ENCODE data around the gene ACOD1. TPM values are rescaled to one million over a fixed set of nuclear protein-coding genes. Genes with fewer than 3 reads are reported as not detected.

ACOD1 gene
- total RNA-seq, 1 experiment from 2014 or later, result not detected

DNA sequence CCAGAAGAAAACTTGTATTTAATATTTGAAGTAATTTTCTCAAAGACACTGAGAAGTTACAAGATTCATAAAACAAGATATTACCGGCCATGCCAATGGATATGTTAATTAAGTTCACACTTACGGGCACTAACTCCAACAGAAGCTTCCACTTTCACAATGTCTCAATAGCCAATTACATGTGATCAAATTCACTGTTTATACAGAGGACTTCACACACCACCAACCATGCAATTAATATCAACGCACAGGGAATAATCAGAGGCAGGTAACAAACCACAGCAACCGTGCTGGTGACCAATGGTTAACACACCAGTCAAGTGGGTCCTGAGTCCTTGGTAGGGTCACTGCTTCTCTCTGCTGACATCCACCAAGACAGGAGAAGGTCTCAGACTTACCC, 5.9 kb upstream of the ACOD1 start:
- CTCF ChIA-PET, result no interaction called here

DNA sequence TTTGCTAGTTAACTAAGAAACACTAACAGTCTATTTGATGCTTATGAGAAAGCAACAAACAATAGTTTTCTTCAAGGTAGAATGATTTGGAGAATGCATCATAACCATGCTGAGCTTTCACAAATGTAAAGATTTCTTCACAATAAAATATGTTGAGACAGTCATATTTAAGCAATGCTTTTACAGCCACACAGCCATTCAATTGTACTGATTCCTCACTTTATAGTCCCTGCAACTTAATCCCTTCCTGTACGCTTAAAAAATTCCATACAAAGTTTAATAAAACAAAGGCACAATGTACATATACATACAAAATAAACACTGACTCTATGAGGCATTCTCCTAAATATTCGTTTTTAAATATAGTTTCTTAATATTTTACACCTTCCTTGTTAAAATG, 4.7 kb upstream of the ACOD1 start:
- no peaks in the 10 kb centered on the region for H3K9me3 ChIP-seq (ENCODE audit: low read length)
- DNase-seq, result peak; percentile 61
- H3K9ac ChIP-seq (ENCODE audit: low read length), result no peak overlapping the region
- ChIA-PET CTCF (no interaction called here), POLR2A (ENCODE audit: unreplicated experiment) (no interaction called here)
- no peaks in the 10 kb centered on the region for H3K9me2 ChIP-seq (replicated peaks; ENCODE audit: low read length)
- peak overlapping the region; percentile 35; the same call in 1 of the 2 replicates for H3K4me2 ChIP-seq (ENCODE audit: low read length)
- TF ChIP-seq CTCF (conservative IDR thresholded peaks at IDR 0.05; ENCODE audit: low read depth, low read length), result no peak
- TF ChIP-seq EZH2phosphoT487 (IDR thresholded peaks at IDR 0.05; ENCODE audit: borderline replicate concordance, low read length), result no peak
- no peak for TF ChIP-seq EZH2 (IDR thresholded peaks at IDR 0.05; ENCODE audit: low read length, unreplicated experiment)
- no peaks in the 10 kb centered on the region for H3K36me3 ChIP-seq (ENCODE audit: low read depth, low read length)
- ATAC-seq, result peak; percentile 71
- peak overlapping the region; percentile 71 for H3K27ac ChIP-seq (ENCODE audit: low read length)
- no peaks in the 10 kb centered on the region for H4K20me1 ChIP-seq (ENCODE audit: low read length)
- H3K4me1 ChIP-seq (ENCODE audit: insufficient read depth, low read length), result peaks cover 34% of the 10 kb centered on the region
- no peak overlapping the region for H2AFZ ChIP-seq (ENCODE audit: low read length)
- no peaks in the 10 kb centered on the region for H3K27me3 ChIP-seq (ENCODE audit: low read length)
- H3F3A ChIP-seq (ENCODE audit: low read length, unreplicated experiment), result no peaks in the 10 kb centered on the region
- intact Hi-C loops (cut with micrococcal nuclease), result no loop called here
- no peaks in the 10 kb centered on the region for H3K79me2 ChIP-seq (ENCODE audit: low read length)
- BruUV-seq (replicated peaks), result no TSS peak
- H3K4me3 ChIP-seq (ENCODE audit: low read length), result no peak overlapping the region; the same call in 1 of the 2 replicates

More for the DNA sequence above, 5.9 kb upstream of the ACOD1 start:
- Histone ChIP-seq H3K4me2 (ENCODE audit: low read length) (no peak overlapping the region), H3K27ac (ENCODE audit: low read length) (no peak overlapping the region), H3K36me3 (ENCODE audit: low read depth, low read length) (no peaks in the 10 kb centered on the region), H3F3A (ENCODE audit: low read length, unreplicated experiment) (no peaks in the 10 kb centered on the region), H3K27me3 (ENCODE audit: low read length) (no peaks in the 10 kb centered on the region), H2AFZ (ENCODE audit: low read length) (no peak overlapping the region), H3K9ac (ENCODE audit: low read length) (no peak overlapping the region), H3K9me2 (replicated peaks; ENCODE audit: low read length) (no peaks in the 10 kb centered on the region), H3K9me3 (ENCODE audit: low read length) (no peaks in the 10 kb centered on the region), H3K4me1 (ENCODE audit: insufficient read depth, low read length) (peaks cover 32% of the 10 kb centered on the region), H3K79me2 (ENCODE audit: low read length) (no peaks in the 10 kb centered on the region), H3K4me3 (ENCODE audit: low read length) (no peak overlapping the region), H4K20me1 (ENCODE audit: low read length) (no peaks in the 10 kb centered on the region)
- TF ChIP-seq EZH2phosphoT487 (IDR thresholded peaks at IDR 0.05; ENCODE audit: borderline replicate concordance, low read length) (no peak), EZH2 (IDR thresholded peaks at IDR 0.05; ENCODE audit: low read length, unreplicated experiment) (no peak), CTCF (conservative IDR thresholded peaks at IDR 0.05; ENCODE audit: low read depth, low read length) (no peak)
- intact Hi-C loops (cut with micrococcal nuclease), result no loop called here
- DNase-seq, result no peak
- ATAC-seq, result no peak
- POLR2A ChIA-PET (ENCODE audit: unreplicated experiment), result no interaction called here
- no TSS peak for BruUV-seq (replicated peaks)

- Histone ChIP-seq H3K27me3 (ENCODE audit: low read length) (no peaks in the 10 kb centered on the region), H3K9ac (ENCODE audit: low read length) (no peak overlapping the region), H3K4me2 (ENCODE audit: low read length) (peak overlapping the region; percentile 35), H2AFZ (ENCODE audit: low read length) (no peak overlapping the region), H3K4me1 (ENCODE audit: insufficient read depth, low read length) (peaks cover 35% of the 10 kb centered on the region), H3K4me3 (ENCODE audit: low read length) (no peak overlapping the region; the same call in 1 of the 2 replicates), H3K27ac (ENCODE audit: low read length) (peak overlapping the region; percentile 71), H3K36me3 (ENCODE audit: low read depth, low read length) (no peaks in the 10 kb centered on the region), H3F3A (ENCODE audit: low read length, unreplicated experiment) (no peaks in the 10 kb centered on the region), H4K20me1 (ENCODE audit: low read length) (no peaks in the 10 kb centered on the region), H3K9me3 (ENCODE audit: low read length) (no peaks in the 10 kb centered on the region), H3K79me2 (ENCODE audit: low read length) (no peaks in the 10 kb centered on the region), H3K9me2 (replicated peaks; ENCODE audit: low read length) (no peaks in the 10 kb centered on the region)
- DNase-seq, result peak; percentile 69
- ChIA-PET CTCF (no interaction called here), POLR2A (ENCODE audit: unreplicated experiment) (no interaction called here)
- TF ChIP-seq CTCF (conservative IDR thresholded peaks at IDR 0.05; ENCODE audit: low read depth, low read length) (no peak), EZH2 (IDR thresholded peaks at IDR 0.05; ENCODE audit: low read length, unreplicated experiment) (no peak), EZH2phosphoT487 (IDR thresholded peaks at IDR 0.05; ENCODE audit: borderline replicate concordance, low read length) (no peak)
- no TSS peak for BruUV-seq (replicated peaks)
- intact Hi-C loops (cut with micrococcal nuclease), result no loop called here
- no peak for ATAC-seq
Observed at GRCh38 chr13:76944456-76944855, 3.9 kb upstream of the ACOD1 start.
